Measurements from ENCODE around the gene USP38. TPM values are rescaled to one million over a fixed set of nuclear protein-coding genes. Genes with fewer than 3 reads are reported as not detected.

Gene USP38
- total RNA-seq, 1 experiment from 2014 or later: 21.2 TPM

- Histone ChIP-seq H3K4me3 (ENCODE audit: low read depth, low read length, poor library complexity, severe bottlenecking) (no peak overlapping the region), H3K27ac (ENCODE audit: low read depth, low read length, poor library complexity, severe bottlenecking) (no peak overlapping the region), H3K27me3 (replicated peaks; ENCODE audit: insufficient read depth, low read depth, low read length, poor library complexity) (no peaks in the 10 kb centered on the region), H3K4me1 (ENCODE audit: insufficient read depth, low read length, poor library complexity, severe bottlenecking) (peaks cover 4% of the 10 kb centered on the region), H3K36me3 (ENCODE audit: insufficient read depth, low read length, poor library complexity, severe bottlenecking) (no peaks in the 10 kb centered on the region), H3K9me3 (ENCODE audit: low read depth, low read length, poor library complexity, severe bottlenecking) (no peaks in the 10 kb centered on the region)
- no TSS peak for BruUV-seq (replicated peaks)
- TF ChIP-seq EZH2 (IDR thresholded peaks at IDR 0.05; ENCODE audit: borderline replicate concordance, low read depth, low read length, poor library complexity, severe bottlenecking): no peak
- no peak for TF ChIP-seq CTCF (conservative IDR thresholded peaks at IDR 0.05; ENCODE audit: low read depth, low read length)
- ChIA-PET POLR2A (ENCODE audit: low non-redundant PET) (no interaction called here), CTCF (no interaction called here)
- intact Hi-C loops (cut with micrococcal nuclease; ENCODE audit: unreplicated experiment): no loop called here
- DNase-seq (ENCODE audit: low spot score): no peak
Observed at GRCh38 chr4:143256456-143256855, 71.7 kb downstream of the USP38 start.

- BruUV-seq (replicated peaks): no TSS peak
Observed at GRCh38 chr4:143257356-143257755, 72.6 kb downstream of the USP38 start.

GRCh38 chr4:143260750-143261149 lies 76.0 kb downstream of the USP38 start:
- no peaks in the 10 kb centered on the region for H3K36me3 ChIP-seq (ENCODE audit: insufficient read depth, low read length, poor library complexity, severe bottlenecking)
- ChIA-PET POLR2A (ENCODE audit: low non-redundant PET) (no interaction called here), CTCF (no interaction called here)
- no peak for TF ChIP-seq CTCF (conservative IDR thresholded peaks at IDR 0.05; ENCODE audit: low read depth, low read length)
- no peak for TF ChIP-seq EZH2 (IDR thresholded peaks at IDR 0.05; ENCODE audit: borderline replicate concordance, low read depth, low read length, poor library complexity, severe bottlenecking)
- H3K27me3 ChIP-seq (replicated peaks; ENCODE audit: insufficient read depth, low read depth, low read length, poor library complexity): no peaks in the 10 kb centered on the region
- no TSS peak for BruUV-seq (replicated peaks)
- H3K4me3 ChIP-seq (ENCODE audit: low read depth, low read length, poor library complexity, severe bottlenecking): no peak overlapping the region
- no peaks in the 10 kb centered on the region for H3K9me3 ChIP-seq (ENCODE audit: low read depth, low read length, poor library complexity, severe bottlenecking)
- no peak overlapping the region for H3K27ac ChIP-seq (ENCODE audit: low read depth, low read length, poor library complexity, severe bottlenecking)
- intact Hi-C loops (cut with micrococcal nuclease; ENCODE audit: unreplicated experiment): no loop called here
- H3K4me1 ChIP-seq (ENCODE audit: insufficient read depth, low read length, poor library complexity, severe bottlenecking): peaks cover 12% of the 10 kb centered on the region
- no peak for DNase-seq (ENCODE audit: low spot score)

More at GRCh38 chr4:143257356-143257755, 72.6 kb downstream of the USP38 start:
- Histone ChIP-seq H3K27ac (ENCODE audit: low read depth, low read length, poor library complexity, severe bottlenecking) (no peak overlapping the region), H3K4me3 (ENCODE audit: low read depth, low read length, poor library complexity, severe bottlenecking) (no peak overlapping the region), H3K9me3 (ENCODE audit: low read depth, low read length, poor library complexity, severe bottlenecking) (no peaks in the 10 kb centered on the region), H3K4me1 (ENCODE audit: insufficient read depth, low read length, poor library complexity, severe bottlenecking) (peaks cover 11% of the 10 kb centered on the region), H3K36me3 (ENCODE audit: insufficient read depth, low read length, poor library complexity, severe bottlenecking) (no peaks in the 10 kb centered on the region), H3K27me3 (replicated peaks; ENCODE audit: insufficient read depth, low read depth, low read length, poor library complexity) (no peaks in the 10 kb centered on the region)
- intact Hi-C loops (cut with micrococcal nuclease; ENCODE audit: unreplicated experiment): no loop called here
- DNase-seq (ENCODE audit: low spot score): no peak
- POLR2A ChIA-PET (ENCODE audit: low non-redundant PET): no interaction called here
- TF ChIP-seq CTCF (conservative IDR thresholded peaks at IDR 0.05; ENCODE audit: low read depth, low read length) (no peak), EZH2 (IDR thresholded peaks at IDR 0.05; ENCODE audit: borderline replicate concordance, low read depth, low read length, poor library complexity, severe bottlenecking) (no peak)
- CTCF ChIA-PET: no interaction called here
